Kidney epithelial cell (primary cell): ENCODE measurements around the gene RAB39A. TPM values are rescaled to one million over a fixed set of nuclear protein-coding genes. Genes with fewer than 3 reads are reported as not detected.

Experiments
- DNase-seq: peaks from one replicate; pipeline ENCODE4 v3.0.0-alpha.2; 2010; ENCODE audit warnings: low read depth
- H3K27me3 ChIP-seq: 2 replicates; pipeline ENCODE4 v1.6.0; 2011; ENCODE audit warnings: low read length; ENCODE audit not compliant: control insufficient read depth, insufficient read depth
- H3K36me3 ChIP-seq: 2 replicates; pipeline ENCODE4 v1.5.1; 2011; ENCODE audit warnings: low read length; ENCODE audit not compliant: control insufficient read depth, insufficient read depth
- H3K4me3 ChIP-seq: 2 replicates; pipeline ENCODE4 v1.5.1; 2011; ENCODE audit warnings: low read depth, mild to moderate bottlenecking, control low read depth, low read length
- CTCF ChIP-seq: IDR thresholded peaks from 2 replicates; pipeline ENCODE4 v1.5.1; 2011; ENCODE audit warnings: mild to moderate bottlenecking, moderate library complexity, low read length, control low read depth, inconsistent platforms; ENCODE audit not compliant: insufficient read depth, poor library complexity, severe bottlenecking
- total RNA-seq: library from RNA; depleted of rRNA; stranded (reverse); fragments of >200 nt; gene quantifications from 2 replicates; pipeline ENCODE4 v1.2.3, GENCODE V29; 2015

The RAB39A gene
- total RNA-seq, 1 donor from 2014 or later, result 1.3 TPM

GRCh38 chr11:107953446-107953845 lies 25.2 kb downstream of the RAB39A start:
- DNase-seq, result no peak

GRCh38 chr11:107956543-107956942 lies 28.3 kb downstream of the RAB39A start:
- H3K4me3 ChIP-seq, result no peak overlapping the region
- DNase-seq, result no peak
- no peaks in the 10 kb centered on the region for H3K27me3 ChIP-seq
- no peaks in the 10 kb centered on the region for H3K36me3 ChIP-seq
- no peak for TF ChIP-seq CTCF

More at GRCh38 chr11:107953446-107953845, 25.2 kb downstream of the RAB39A start:
- TF ChIP-seq CTCF, result no peak
- Histone ChIP-seq H3K36me3 (no peaks in the 10 kb centered on the region), H3K4me3 (no peak overlapping the region), H3K27me3 (no peaks in the 10 kb centered on the region)

GRCh38 chr11:107957109-107957588 lies 28.9 kb downstream of the RAB39A start:
- no peaks in the 10 kb centered on the region for H3K27me3 ChIP-seq

GRCh38 chr11:107961480-107961879 lies 33.2 kb downstream of the RAB39A start:
- H3K36me3 ChIP-seq, result no peaks in the 10 kb centered on the region
- no peaks in the 10 kb centered on the region for H3K27me3 ChIP-seq
- DNase-seq, result no peak
- TF ChIP-seq CTCF, result no peak
- H3K4me3 ChIP-seq, result no peak overlapping the region

More at GRCh38 chr11:107957109-107957588, 28.9 kb downstream of the RAB39A start:
- no peak overlapping the region for H3K4me3 ChIP-seq
- no peaks in the 10 kb centered on the region for H3K36me3 ChIP-seq
- no peak for TF ChIP-seq CTCF
- no peak for DNase-seq

GRCh38 chr11:107962181-107962580 lies 33.9 kb downstream of the RAB39A start:
- H3K4me3 ChIP-seq, result no peak overlapping the region
- no peaks in the 10 kb centered on the region for H3K27me3 ChIP-seq
- no peak for TF ChIP-seq CTCF
- no peak for DNase-seq
- no peaks in the 10 kb centered on the region for H3K36me3 ChIP-seq

- Histone ChIP-seq H3K4me3 (no peak overlapping the region), H3K36me3 (no peaks in the 10 kb centered on the region), H3K27me3 (no peaks in the 10 kb centered on the region)
- no peak for DNase-seq
- TF ChIP-seq CTCF, result no peak
These were observed 34.8 kb downstream of the RAB39A start for GRCh38 chr11:107963091-107963490.
